ENCODE data around the gene CCNI2. TPM values are rescaled to one million over a fixed set of nuclear protein-coding genes. Genes with fewer than 3 reads are reported as not detected.

The CCNI2 gene
- total and polyA plus RNA-seq, 2 donors (not counting 3 experiments of a cell fraction or from before 2014, with no cell fraction given), result 0.25 to 0.53 TPM

DNA sequence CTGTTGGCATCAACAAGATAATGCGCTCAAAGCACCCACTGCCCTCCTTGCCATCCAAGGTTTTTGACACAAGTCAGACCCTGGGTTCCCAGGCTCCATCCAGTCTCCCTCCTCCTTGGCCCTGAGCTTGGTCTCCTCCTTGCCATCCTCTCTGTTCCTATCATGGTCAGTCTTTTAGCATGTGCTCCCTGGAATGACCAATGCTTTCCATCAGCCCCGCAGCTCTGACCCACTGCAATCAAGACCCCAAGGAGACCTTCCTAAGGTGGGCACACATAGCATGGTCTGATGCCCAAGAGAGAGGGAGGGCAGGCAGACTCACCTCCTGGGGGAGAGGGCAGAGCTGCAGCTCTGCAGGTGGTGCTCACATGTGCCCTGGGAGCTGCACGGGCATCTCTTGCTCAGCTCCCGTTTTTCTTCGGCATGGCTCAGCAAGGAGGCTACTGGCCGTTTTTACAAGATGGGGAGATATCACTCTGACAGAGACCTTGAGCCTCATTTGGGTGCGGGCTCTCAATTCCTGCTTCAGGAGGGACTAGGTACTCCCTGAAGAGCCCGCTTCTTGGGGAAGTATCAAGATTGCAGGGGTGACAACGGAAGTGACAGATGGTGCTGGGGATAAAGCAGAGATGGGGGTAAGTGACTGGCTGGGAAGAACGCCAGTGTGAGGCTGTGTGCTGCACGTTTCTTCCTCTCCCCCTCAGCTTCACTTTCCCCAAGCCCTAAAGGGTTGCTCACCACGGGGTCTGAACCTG, 26.6 kb downstream of the CCNI2 start:
- Histone ChIP-seq H3K4me3 (replicated peaks in 1 of 3; ENCODE audit: insufficient read depth in 1 of 3, low read depth in 1 of 3, low read length in 3 of 3) (no peak overlapping the region), H3K27ac (ENCODE audit: insufficient read depth, low read depth, low read length) (no peak overlapping the region), H4K20me1 (replicated peaks; ENCODE audit: control insufficient read depth, extremely low read depth, insufficient read depth, low read length) (no peaks in the 10 kb centered on the region), H3K9me3 (replicated peaks; ENCODE audit: control insufficient read depth, insufficient read depth, low read length) (no peaks in the 10 kb centered on the region), H3K79me2 (ENCODE audit: control insufficient read depth, insufficient read depth, low read length) (peaks cover 57% of the 10 kb centered on the region), H3K9me1 (replicated peaks; ENCODE audit: control insufficient read depth, extremely low read depth, insufficient read depth, low read length) (no peaks in the 10 kb centered on the region), H3K4me2 (ENCODE audit: insufficient read depth, low read length) (no peak overlapping the region), H3K9ac (replicated peaks; ENCODE audit: extremely low read depth, insufficient read depth, low read length) (no peak overlapping the region), H3K36me3 (ENCODE audit: control insufficient read depth in 2 of 2, extremely low read depth in 1 of 2, insufficient read depth in 2 of 2, low read length in 2 of 2) (no peaks in the 10 kb centered on the region), H3K27me3 (ENCODE audit: control insufficient read depth in 2 of 2, insufficient read depth in 2 of 2, low read length in 2 of 2) (no peaks in the 10 kb centered on the region), H3K4me1 (ENCODE audit: control insufficient read depth, extremely low read depth, insufficient read depth, low read length) (peaks cover 30% of the 10 kb centered on the region), H2AFZ (ENCODE audit: low read depth, low read length) (no peak overlapping the region)
- intact Hi-C loops (cut with micrococcal nuclease) (no loop called here), dilution Hi-C loops (cut with MboI; ENCODE audit: extremely low pct_ligation_motif_present, low sequenced_read_pairs) (no loop called here)
- no TSS peak for BruUV-seq (replicated peaks)
- CTCF ChIA-PET, result interaction anchor here (0.6 to 4.1 kb wide), 5 partner anchors 8 to 247 kb away, joined by 3 to 17 read pairs (median 4); no protein-coding TSS in a partner anchor
- DNase-seq (ENCODE audit: low read depth, low spot score) (no peak), FAIRE-seq (no peak)
- POLR2A ChIA-PET, result interaction anchor here (0.6 kb wide), 1 partner anchor 220 kb away, joined by 7 read pairs; no protein-coding TSS in a partner anchor
- TF ChIP-seq MYC (IDR thresholded peaks at IDR 0.05; ENCODE audit: low read depth, low read length) (no peak), EZH2 (IDR thresholded peaks at IDR 0.05; ENCODE audit: borderline replicate concordance, low read depth, low read length, severe bottlenecking) (no peak), GATA2 (IDR thresholded peaks at IDR 0.05; ENCODE audit: insufficient read depth, insufficient read length, low read depth, low read length) (no peak), POLR2AphosphoS5 (IDR thresholded peaks at IDR 0.05; ENCODE audit: insufficient read depth, low read depth, low read length) (no peak), FOS (IDR thresholded peaks at IDR 0.05; ENCODE audit: borderline replicate concordance, insufficient read depth, low read length) (no peak), JUN (IDR thresholded peaks at IDR 0.05; ENCODE audit: borderline replicate concordance, insufficient read depth, insufficient read length, low read depth) (no peak), POLR2A (IDR thresholded peaks at IDR 0.05; ENCODE audit: low read depth, low read length) (no peak)
- TF ChIP-seq, protein P1, sequence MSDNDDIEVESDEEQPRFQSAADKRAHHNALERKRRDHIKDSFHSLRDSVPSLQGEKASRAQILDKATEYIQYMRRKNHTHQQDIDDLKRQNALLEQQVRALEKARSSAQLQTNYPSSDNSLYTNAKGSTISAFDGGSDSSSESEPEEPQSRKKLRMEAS (IDR thresholded peaks at IDR 0.05; ENCODE audit: insufficient read depth, insufficient read length), result no peak
- TF ChIP-seq, protein P2, sequence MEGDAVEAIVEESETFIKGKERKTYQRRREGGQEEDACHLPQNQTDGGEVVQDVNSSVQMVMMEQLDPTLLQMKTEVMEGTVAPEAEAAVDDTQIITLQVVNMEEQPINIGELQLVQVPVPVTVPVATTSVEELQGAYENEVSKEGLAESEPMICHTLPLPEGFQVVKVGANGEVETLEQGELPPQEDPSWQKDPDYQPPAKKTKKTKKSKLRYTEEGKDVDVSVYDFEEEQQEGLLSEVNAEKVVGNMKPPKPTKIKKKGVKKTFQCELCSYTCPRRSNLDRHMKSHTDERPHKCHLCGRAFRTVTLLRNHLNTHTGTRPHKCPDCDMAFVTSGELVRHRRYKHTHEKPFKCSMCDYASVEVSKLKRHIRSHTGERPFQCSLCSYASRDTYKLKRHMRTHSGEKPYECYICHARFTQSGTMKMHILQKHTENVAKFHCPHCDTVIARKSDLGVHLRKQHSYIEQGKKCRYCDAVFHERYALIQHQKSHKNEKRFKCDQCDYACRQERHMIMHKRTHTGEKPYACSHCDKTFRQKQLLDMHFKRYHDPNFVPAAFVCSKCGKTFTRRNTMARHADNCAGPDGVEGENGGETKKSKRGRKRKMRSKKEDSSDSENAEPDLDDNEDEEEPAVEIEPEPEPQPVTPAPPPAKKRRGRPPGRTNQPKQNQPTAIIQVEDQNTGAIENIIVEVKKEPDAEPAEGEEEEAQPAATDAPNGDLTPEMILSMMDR (IDR thresholded peaks at IDR 0.05; ENCODE audit: extremely low read depth in 1 of 2, insufficient read depth in 1 of 2, low read depth in 1 of 2, low read length in 2 of 2), result no peak
